ENCODE measurements around the gene CACNB3.
A peak's percentile ranks its signal among the peaks of the same experiment; 100 is the strongest.

CACNB3 gene

DNA sequence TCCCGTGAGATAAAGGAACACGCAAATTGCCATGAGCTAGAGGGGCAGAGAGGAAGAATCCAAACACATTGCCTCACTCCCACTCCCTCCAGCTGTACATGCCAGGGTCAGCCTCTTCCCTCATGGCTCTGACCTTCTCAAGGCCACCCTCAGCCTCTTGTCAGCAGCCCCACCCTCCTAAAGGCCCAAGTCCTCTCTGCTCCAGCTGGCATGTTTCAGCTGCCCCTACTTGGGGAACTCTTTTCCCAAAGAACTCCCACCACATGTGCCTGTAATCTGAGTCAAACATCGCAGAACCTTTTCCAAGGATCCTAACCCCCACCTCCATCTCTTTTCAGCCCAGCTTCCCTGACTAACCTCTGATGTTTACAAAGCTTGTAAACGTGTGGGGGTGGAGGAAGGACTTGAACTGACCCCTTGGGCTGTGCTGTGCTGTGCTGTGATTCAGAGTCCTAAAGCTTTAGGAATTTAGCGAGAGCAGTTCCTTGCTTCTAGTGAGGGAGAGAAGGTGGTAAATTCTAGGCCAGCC is 7.3 kb upstream of the CACNB3 start:
- H3K4me1 ChIP-seq (ENCODE audit: low read depth, poor library complexity, severe bottlenecking), result peaks cover 9% of the 10 kb centered on the region
- H3K9ac ChIP-seq, result no peak overlapping the region
- no peak overlapping the region for H3K4me2 ChIP-seq
- no peaks in the 10 kb centered on the region for H3K36me3 ChIP-seq (ENCODE audit: insufficient read depth)
- H3K4me3 ChIP-seq (IDR thresholded peaks at IDR 0.05; ENCODE audit: insufficient read depth, low read depth, low read length), result no peak overlapping the region
- H3K27ac ChIP-seq, result no peak overlapping the region
- H3K79me2 ChIP-seq (ENCODE audit: insufficient read depth, low read depth), result no peaks in the 10 kb centered on the region
- H3K27me3 ChIP-seq (ENCODE audit: insufficient read depth, low read depth), result no peaks in the 10 kb centered on the region
- no peaks in the 10 kb centered on the region for H4K20me1 ChIP-seq (ENCODE audit: insufficient read depth)
- TF ChIP-seq, protein P1, sequence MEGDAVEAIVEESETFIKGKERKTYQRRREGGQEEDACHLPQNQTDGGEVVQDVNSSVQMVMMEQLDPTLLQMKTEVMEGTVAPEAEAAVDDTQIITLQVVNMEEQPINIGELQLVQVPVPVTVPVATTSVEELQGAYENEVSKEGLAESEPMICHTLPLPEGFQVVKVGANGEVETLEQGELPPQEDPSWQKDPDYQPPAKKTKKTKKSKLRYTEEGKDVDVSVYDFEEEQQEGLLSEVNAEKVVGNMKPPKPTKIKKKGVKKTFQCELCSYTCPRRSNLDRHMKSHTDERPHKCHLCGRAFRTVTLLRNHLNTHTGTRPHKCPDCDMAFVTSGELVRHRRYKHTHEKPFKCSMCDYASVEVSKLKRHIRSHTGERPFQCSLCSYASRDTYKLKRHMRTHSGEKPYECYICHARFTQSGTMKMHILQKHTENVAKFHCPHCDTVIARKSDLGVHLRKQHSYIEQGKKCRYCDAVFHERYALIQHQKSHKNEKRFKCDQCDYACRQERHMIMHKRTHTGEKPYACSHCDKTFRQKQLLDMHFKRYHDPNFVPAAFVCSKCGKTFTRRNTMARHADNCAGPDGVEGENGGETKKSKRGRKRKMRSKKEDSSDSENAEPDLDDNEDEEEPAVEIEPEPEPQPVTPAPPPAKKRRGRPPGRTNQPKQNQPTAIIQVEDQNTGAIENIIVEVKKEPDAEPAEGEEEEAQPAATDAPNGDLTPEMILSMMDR (conservative IDR thresholded peaks at IDR 0.05; ENCODE audit: low read depth, low read length), result no peak
- no peak overlapping the region for H2AFZ ChIP-seq (ENCODE audit: low read depth)

DNA sequence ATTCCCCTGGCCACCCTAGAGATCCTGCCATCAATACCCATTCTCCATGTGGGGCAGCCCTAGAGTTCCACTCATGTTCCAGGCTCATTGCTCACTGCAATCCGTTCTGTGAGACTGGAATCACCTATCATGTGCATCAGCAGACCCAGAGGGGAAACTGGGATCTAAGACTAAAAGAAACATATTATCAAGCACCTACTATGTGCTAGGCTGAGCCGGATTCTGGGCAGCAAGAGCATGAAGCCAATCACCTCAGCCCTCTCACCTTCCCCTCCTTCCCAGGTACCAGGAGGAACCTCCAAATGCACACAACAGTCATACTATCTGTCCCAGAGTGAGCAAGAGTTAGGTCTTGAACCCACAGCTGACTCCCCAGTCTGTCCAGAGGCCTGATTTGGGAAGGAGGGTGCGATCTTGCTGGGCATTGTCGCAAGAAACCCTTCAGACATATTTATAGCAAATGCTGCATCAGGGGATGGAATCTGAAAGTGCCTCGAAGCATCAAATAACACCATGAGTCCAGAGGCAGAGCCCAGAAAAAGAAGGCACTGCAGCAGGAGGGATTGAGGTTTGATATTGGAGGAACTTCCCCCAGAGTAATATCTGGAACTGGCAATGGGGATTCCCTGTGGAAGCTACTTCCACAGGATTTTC is 6.7 kb upstream of the CACNB3 start:
- H3K4me3 ChIP-seq (IDR thresholded peaks at IDR 0.05; ENCODE audit: insufficient read depth, low read depth, low read length), result no peak overlapping the region
- H3K27ac ChIP-seq, result no peak overlapping the region
- no peaks in the 10 kb centered on the region for H4K20me1 ChIP-seq (ENCODE audit: insufficient read depth)
- TF ChIP-seq, protein P1 (conservative IDR thresholded peaks at IDR 0.05; ENCODE audit: low read depth, low read length), result no peak
- peaks cover 15% of the 10 kb centered on the region for H3K4me1 ChIP-seq (ENCODE audit: low read depth, poor library complexity, severe bottlenecking)
- no peaks in the 10 kb centered on the region for H3K36me3 ChIP-seq (ENCODE audit: insufficient read depth)
- H2AFZ ChIP-seq (ENCODE audit: low read depth), result no peak overlapping the region
- H3K4me2 ChIP-seq, result no peak overlapping the region
- no peaks in the 10 kb centered on the region for H3K79me2 ChIP-seq (ENCODE audit: insufficient read depth, low read depth)
- H3K27me3 ChIP-seq (ENCODE audit: insufficient read depth, low read depth), result no peaks in the 10 kb centered on the region
- H3K9ac ChIP-seq, result no peak overlapping the region

DNA sequence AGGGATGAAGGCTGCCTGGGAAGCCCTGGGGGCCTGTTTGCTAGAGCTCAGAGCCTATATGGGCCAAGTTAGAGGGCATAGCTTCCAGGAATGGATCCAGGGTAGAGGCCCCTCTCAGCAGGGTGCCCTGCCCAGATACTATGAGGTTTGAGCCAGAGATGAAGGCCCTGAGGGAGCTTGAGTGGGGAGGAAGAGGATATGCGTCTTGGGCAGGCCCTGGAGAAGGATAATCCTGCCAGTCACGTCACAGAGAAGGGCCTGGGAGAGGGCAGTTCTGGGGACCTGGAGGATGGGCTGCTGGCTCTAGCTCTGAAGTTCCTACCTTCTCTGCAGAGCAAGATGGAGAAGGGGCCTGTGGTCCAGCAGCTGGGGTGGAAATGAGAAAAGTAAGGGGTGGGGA is 5.9 kb upstream of the CACNB3 start:
- Histone ChIP-seq H2AFZ (ENCODE audit: low read depth) (no peak overlapping the region), H3K79me2 (ENCODE audit: insufficient read depth, low read depth) (no peaks in the 10 kb centered on the region), H3K4me2 (no peak overlapping the region), H3K4me3 (IDR thresholded peaks at IDR 0.05; ENCODE audit: insufficient read depth, low read depth, low read length) (no peak overlapping the region), H4K20me1 (ENCODE audit: insufficient read depth) (no peaks in the 10 kb centered on the region), H3K9ac (no peak overlapping the region), H3K27ac (no peak overlapping the region), H3K36me3 (ENCODE audit: insufficient read depth) (no peaks in the 10 kb centered on the region), H3K27me3 (ENCODE audit: insufficient read depth, low read depth) (no peaks in the 10 kb centered on the region), H3K4me1 (ENCODE audit: low read depth, poor library complexity, severe bottlenecking) (peaks cover 18% of the 10 kb centered on the region)
- TF ChIP-seq, protein P1 (conservative IDR thresholded peaks at IDR 0.05; ENCODE audit: low read depth, low read length), result no peak

DNA sequence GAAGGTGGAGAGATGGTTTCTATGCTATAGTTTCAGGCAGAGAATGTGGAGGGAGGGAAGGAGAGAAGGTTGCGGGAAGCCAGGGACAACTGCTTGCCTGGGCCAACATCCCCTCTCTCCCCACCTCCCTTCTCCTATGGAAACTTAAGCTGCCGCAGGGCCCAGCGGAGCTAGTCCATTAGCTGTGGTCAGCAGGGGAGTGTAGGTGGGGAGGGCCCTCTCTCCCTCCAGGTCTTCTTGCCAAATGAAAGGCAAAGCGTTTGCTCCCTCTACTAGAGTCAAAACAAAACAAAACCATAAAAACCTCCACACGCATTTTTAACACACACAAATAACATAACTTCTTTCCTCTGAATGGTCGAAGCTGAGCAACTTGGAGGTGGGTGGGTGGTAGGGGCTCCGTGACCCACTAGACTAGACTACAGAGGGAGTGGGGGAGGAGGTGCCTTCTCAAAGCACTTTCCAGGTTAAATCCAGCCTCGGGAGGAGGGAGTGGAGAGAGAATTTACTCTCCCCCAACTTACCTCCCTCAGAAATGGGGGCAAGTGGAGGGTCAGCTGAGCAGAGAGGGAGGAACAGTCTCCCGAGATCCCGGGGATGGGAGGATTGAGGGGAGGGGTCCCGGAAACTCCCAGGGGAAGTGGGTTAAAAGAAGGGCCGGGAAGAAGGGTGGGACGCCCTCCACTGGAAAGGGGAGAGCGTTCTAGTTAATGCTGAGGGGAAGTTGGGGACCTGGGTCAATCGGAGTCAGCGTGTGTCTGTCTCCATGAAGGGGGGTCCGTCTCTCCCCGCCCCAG is 4.6 kb upstream of the CACNB3 start:
- Histone ChIP-seq H3K27me3 (ENCODE audit: insufficient read depth, low read depth) (no peaks in the 10 kb centered on the region), H2AFZ (ENCODE audit: low read depth) (peak overlapping the region; percentile 100), H3K4me3 (IDR thresholded peaks at IDR 0.05; ENCODE audit: insufficient read depth, low read depth, low read length) (no peak overlapping the region), H4K20me1 (ENCODE audit: insufficient read depth) (no peaks in the 10 kb centered on the region), H3K27ac (no peak overlapping the region), H3K9ac (peak overlapping the region; percentile 73; the same call in 1 of the 2 replicates), H3K4me1 (ENCODE audit: low read depth, poor library complexity, severe bottlenecking) (peaks cover 24% of the 10 kb centered on the region), H3K36me3 (ENCODE audit: insufficient read depth) (no peaks in the 10 kb centered on the region), H3K79me2 (ENCODE audit: insufficient read depth, low read depth) (no peaks in the 10 kb centered on the region), H3K4me2 (peak overlapping the region; percentile 99)
- TF ChIP-seq, protein P1 (conservative IDR thresholded peaks at IDR 0.05; ENCODE audit: low read depth, low read length), result no peak
